HEK293 (cell line): ENCODE data around the gene MGMT.

Experiments
- EGR2 ChIP-seq: fragments of 450-650 bp; formaldehyde crosslinking; IDR thresholded peaks from 2 replicates; pipeline ENCODE4 v1.5.1; 2016; ENCODE audit warnings: low read depth, missing biosample characterization, missing genetic modification characterization
- TCF7L2 ChIP-seq: IDR thresholded peaks from 2 replicates; pipeline ENCODE4 v1.6.1; 2011; ENCODE audit warnings: low read depth, mild to moderate bottlenecking, inconsistent platforms, low read length, moderate library complexity, borderline replicate concordance
- YY1 ChIP-seq: fragments of 450-650 bp; formaldehyde crosslinking; IDR thresholded peaks from 2 replicates; pipeline ENCODE4 v1.5.1; 2018; ENCODE audit warnings: missing biosample characterization, missing genetic modification characterization
- ZBTB44 ChIP-seq: fragments of 450-650 bp; IDR thresholded peaks from 2 replicates; pipeline ENCODE4 v1.5.1; 2018; ENCODE audit warnings: missing biosample characterization, mild to moderate bottlenecking, missing genetic modification characterization
- ZNF658 ChIP-seq: fragments of 450-650 bp; formaldehyde crosslinking; IDR thresholded peaks from 2 replicates; pipeline ENCODE4; 2016; ENCODE audit warnings: missing biosample characterization, missing genetic modification characterization
- TF ChIP-seq, protein P1 (sequence below): fragments of 450-650 bp; formaldehyde crosslinking; IDR thresholded peaks from 2 replicates; pipeline ENCODE4 v1.5.1; 2016; ENCODE audit warnings: missing biosample characterization, missing genetic modification characterization

- TF ChIP-seq, protein P1, sequence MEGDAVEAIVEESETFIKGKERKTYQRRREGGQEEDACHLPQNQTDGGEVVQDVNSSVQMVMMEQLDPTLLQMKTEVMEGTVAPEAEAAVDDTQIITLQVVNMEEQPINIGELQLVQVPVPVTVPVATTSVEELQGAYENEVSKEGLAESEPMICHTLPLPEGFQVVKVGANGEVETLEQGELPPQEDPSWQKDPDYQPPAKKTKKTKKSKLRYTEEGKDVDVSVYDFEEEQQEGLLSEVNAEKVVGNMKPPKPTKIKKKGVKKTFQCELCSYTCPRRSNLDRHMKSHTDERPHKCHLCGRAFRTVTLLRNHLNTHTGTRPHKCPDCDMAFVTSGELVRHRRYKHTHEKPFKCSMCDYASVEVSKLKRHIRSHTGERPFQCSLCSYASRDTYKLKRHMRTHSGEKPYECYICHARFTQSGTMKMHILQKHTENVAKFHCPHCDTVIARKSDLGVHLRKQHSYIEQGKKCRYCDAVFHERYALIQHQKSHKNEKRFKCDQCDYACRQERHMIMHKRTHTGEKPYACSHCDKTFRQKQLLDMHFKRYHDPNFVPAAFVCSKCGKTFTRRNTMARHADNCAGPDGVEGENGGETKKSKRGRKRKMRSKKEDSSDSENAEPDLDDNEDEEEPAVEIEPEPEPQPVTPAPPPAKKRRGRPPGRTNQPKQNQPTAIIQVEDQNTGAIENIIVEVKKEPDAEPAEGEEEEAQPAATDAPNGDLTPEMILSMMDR = no peak
- TF ChIP-seq YY1 (tag by site-specific recombination) (no peak), TCF7L2 (no peak), ZNF658 (tag by site-specific recombination) (no peak), ZBTB44 (tag by site-specific recombination) (no peak), EGR2 (tag by site-specific recombination) (no peak)
These were observed 53.5 kb downstream of the MGMT start for GRCh38 chr10:129520440-129521080.
